HEK293 (cell line): ENCODE data around the gene FGD1.

Source experiments
- BCL11A ChIP-seq: fragments of 450-650 bp; formaldehyde crosslinking; IDR thresholded peaks from 2 replicates; pipeline ENCODE4 v1.5.1; 2016; ENCODE audit warnings: low read depth, missing biosample characterization, missing genetic modification characterization
- HIC1 ChIP-seq: fragments of 450-650 bp; formaldehyde crosslinking; IDR thresholded peaks from 2 replicates; pipeline ENCODE4 v1.5.1; 2016; ENCODE audit warnings: missing biosample characterization, missing genetic modification characterization
- IKZF3 ChIP-seq: fragments of 450-650 bp; IDR thresholded peaks from 2 replicates; pipeline ENCODE4 v1.5.0; 2018; ENCODE audit warnings: missing biosample characterization, mild to moderate bottlenecking, missing genetic modification characterization, moderate library complexity
- PRDM4 ChIP-seq: fragments of 450-650 bp; formaldehyde crosslinking; IDR thresholded peaks from 2 replicates; pipeline ENCODE4 v1.5.1; 2017; ENCODE audit warnings: missing biosample characterization, missing genetic modification characterization
- SP3 ChIP-seq: fragments of 450-650 bp; formaldehyde crosslinking; IDR thresholded peaks from 2 replicates; pipeline ENCODE4 v1.5.1; 2016; ENCODE audit warnings: missing biosample characterization, missing genetic modification characterization
- ZEB2 ChIP-seq: fragments of 450-650 bp; formaldehyde crosslinking; IDR thresholded peaks from 2 replicates; pipeline ENCODE4 v1.5.1; 2016; ENCODE audit warnings: missing biosample characterization, missing genetic modification characterization
- ZFP3 ChIP-seq: fragments of 450-650 bp; formaldehyde crosslinking; IDR thresholded peaks from 2 replicates; pipeline ENCODE4 v1.5.1; 2016; ENCODE audit warnings: low read depth, missing biosample characterization, missing genetic modification characterization
- ZNF10 ChIP-seq: fragments of 450-650 bp; formaldehyde crosslinking; IDR thresholded peaks from 2 replicates; pipeline ENCODE4 v1.5.1; 2017; ENCODE audit warnings: missing biosample characterization, missing genetic modification characterization
- ZNF132 ChIP-seq: fragments of 450-650 bp; formaldehyde crosslinking; IDR thresholded peaks from 2 replicates; pipeline ENCODE4 v1.5.1; 2017; ENCODE audit warnings: missing biosample characterization, missing genetic modification characterization, borderline replicate concordance
- ZNF221 ChIP-seq: fragments of 450-650 bp; formaldehyde crosslinking; IDR thresholded peaks from 2 replicates; pipeline ENCODE4 v1.5.1; 2017; ENCODE audit warnings: missing biosample characterization, missing genetic modification characterization, borderline replicate concordance
- ZNF24 ChIP-seq: fragments of 450-650 bp; formaldehyde crosslinking; IDR thresholded peaks from 2 replicates; pipeline ENCODE4 v1.5.1; 2016; ENCODE audit warnings: missing biosample characterization, missing genetic modification characterization
- ZNF335 ChIP-seq: fragments of 450-650 bp; formaldehyde crosslinking; conservative IDR thresholded peaks from 2 replicates; pipeline ENCODE4 v1.5.1; 2016; ENCODE audit warnings: missing biosample characterization, missing genetic modification characterization
- ZNF521 ChIP-seq: fragments of 450-650 bp; formaldehyde crosslinking; IDR thresholded peaks from 2 replicates; pipeline ENCODE4 v1.5.1; 2017; ENCODE audit warnings: missing biosample characterization, mild to moderate bottlenecking, missing genetic modification characterization
- ZNF600 ChIP-seq: fragments of 450-650 bp; formaldehyde crosslinking; IDR thresholded peaks from 2 replicates; pipeline ENCODE4 v1.5.1; 2016; ENCODE audit warnings: missing biosample characterization, missing genetic modification characterization
- ZNF624 ChIP-seq: fragments of 450-650 bp; formaldehyde crosslinking; IDR thresholded peaks from 2 replicates; pipeline ENCODE4 v1.5.1; 2017; ENCODE audit warnings: missing biosample characterization, missing genetic modification characterization
- ZNF707 ChIP-seq: fragments of 450-650 bp; formaldehyde crosslinking; IDR thresholded peaks from 2 replicates; pipeline ENCODE4 v1.5.1; 2016; ENCODE audit warnings: missing biosample characterization, missing genetic modification characterization
- ZNF776 ChIP-seq: fragments of 450-650 bp; formaldehyde crosslinking; IDR thresholded peaks from 2 replicates; pipeline ENCODE4 v1.5.0; 2017; ENCODE audit warnings: missing biosample characterization, missing genetic modification characterization, borderline replicate concordance
- ZNF843 ChIP-seq: fragments of 450-650 bp; formaldehyde crosslinking; IDR thresholded peaks from 2 replicates; pipeline ENCODE4 v1.5.1; 2016; ENCODE audit warnings: missing biosample characterization, missing genetic modification characterization
- ZSCAN18 ChIP-seq: fragments of 450-650 bp; formaldehyde crosslinking; IDR thresholded peaks from 2 replicates; pipeline ENCODE4 v1.5.1; 2016; ENCODE audit warnings: missing biosample characterization, missing genetic modification characterization
- TF ChIP-seq, protein P1 (sequence below): fragments of 450-650 bp; IDR thresholded peaks from 2 replicates; pipeline ENCODE4 v1.5.1; 2018; ENCODE audit warnings: missing biosample characterization, missing genetic modification characterization
- TF ChIP-seq, protein P2 (sequence below): fragments of 450-650 bp; IDR thresholded peaks from 2 replicates; pipeline ENCODE4 v1.5.1; 2018; ENCODE audit warnings: missing biosample characterization, mild to moderate bottlenecking, missing genetic modification characterization
- TF ChIP-seq, protein P3 (sequence below): fragments of 450-650 bp; formaldehyde crosslinking; IDR thresholded peaks from 2 replicates; pipeline ENCODE4 v1.5.1; 2016; ENCODE audit warnings: missing biosample characterization, missing genetic modification characterization
- TF ChIP-seq, protein P4 (sequence below): fragments of 450-650 bp; formaldehyde crosslinking; IDR thresholded peaks from 2 replicates; pipeline ENCODE4 v1.5.1; 2016; ENCODE audit warnings: missing biosample characterization, missing genetic modification characterization

The FGD1 gene

GRCh38 chrX:54439960-54440871 lies 55.8 kb downstream of the FGD1 start, which contains the start of gene TSR2 (continued):
- TF ChIP-seq, protein P1, sequence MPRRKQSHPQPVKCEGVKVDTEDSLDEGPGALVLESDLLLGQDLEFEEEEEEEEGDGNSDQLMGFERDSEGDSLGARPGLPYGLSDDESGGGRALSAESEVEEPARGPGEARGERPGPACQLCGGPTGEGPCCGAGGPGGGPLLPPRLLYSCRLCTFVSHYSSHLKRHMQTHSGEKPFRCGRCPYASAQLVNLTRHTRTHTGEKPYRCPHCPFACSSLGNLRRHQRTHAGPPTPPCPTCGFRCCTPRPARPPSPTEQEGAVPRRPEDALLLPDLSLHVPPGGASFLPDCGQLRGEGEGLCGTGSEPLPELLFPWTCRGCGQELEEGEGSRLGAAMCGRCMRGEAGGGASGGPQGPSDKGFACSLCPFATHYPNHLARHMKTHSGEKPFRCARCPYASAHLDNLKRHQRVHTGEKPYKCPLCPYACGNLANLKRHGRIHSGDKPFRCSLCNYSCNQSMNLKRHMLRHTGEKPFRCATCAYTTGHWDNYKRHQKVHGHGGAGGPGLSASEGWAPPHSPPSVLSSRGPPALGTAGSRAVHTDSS = no peak
- TF ChIP-seq BCL11A = no peak
- TF ChIP-seq HIC1 (tag by site-specific recombination) = no peak
- TF ChIP-seq, protein P2, sequence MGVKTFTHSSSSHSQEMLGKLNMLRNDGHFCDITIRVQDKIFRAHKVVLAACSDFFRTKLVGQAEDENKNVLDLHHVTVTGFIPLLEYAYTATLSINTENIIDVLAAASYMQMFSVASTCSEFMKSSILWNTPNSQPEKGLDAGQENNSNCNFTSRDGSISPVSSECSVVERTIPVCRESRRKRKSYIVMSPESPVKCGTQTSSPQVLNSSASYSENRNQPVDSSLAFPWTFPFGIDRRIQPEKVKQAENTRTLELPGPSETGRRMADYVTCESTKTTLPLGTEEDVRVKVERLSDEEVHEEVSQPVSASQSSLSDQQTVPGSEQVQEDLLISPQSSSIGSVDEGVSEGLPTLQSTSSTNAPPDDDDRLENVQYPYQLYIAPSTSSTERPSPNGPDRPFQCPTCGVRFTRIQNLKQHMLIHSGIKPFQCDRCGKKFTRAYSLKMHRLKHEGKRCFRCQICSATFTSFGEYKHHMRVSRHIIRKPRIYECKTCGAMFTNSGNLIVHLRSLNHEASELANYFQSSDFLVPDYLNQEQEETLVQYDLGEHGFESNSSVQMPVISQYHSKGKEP (tag by site-specific recombination) = no peak
- TF ChIP-seq SP3 (tag by site-specific recombination) = peak; percentile 43; the same call in 1 of the 2 replicates
- TF ChIP-seq ZNF600 (tag by site-specific recombination) = no peak
- no peak for TF ChIP-seq ZNF776 (tag by site-specific recombination)
- TF ChIP-seq PRDM4 (tag by site-specific recombination) = no peak
- TF ChIP-seq ZNF24 = peak; percentile 45; the same call in 1 of the 2 replicates
- TF ChIP-seq, protein P3, sequence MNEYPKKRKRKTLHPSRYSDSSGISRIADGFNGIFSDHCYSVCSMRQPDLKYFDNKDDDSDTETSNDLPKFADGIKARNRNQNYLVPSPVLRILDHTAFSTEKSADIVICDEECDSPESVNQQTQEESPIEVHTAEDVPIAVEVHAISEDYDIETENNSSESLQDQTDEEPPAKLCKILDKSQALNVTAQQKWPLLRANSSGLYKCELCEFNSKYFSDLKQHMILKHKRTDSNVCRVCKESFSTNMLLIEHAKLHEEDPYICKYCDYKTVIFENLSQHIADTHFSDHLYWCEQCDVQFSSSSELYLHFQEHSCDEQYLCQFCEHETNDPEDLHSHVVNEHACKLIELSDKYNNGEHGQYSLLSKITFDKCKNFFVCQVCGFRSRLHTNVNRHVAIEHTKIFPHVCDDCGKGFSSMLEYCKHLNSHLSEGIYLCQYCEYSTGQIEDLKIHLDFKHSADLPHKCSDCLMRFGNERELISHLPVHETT (tag by site-specific recombination) = 0 out of 2 replicates have a peak, but pooled peaks have one; percentile 16
- no peak for TF ChIP-seq ZNF221 (tag by site-specific recombination)
- TF ChIP-seq ZSCAN18 (tag by site-specific recombination) = no peak
- no peak for TF ChIP-seq ZNF707 (tag by site-specific recombination)
- TF ChIP-seq ZNF843 = no peak
- no peak for TF ChIP-seq ZNF624 (tag by site-specific recombination)
- TF ChIP-seq ZNF335 (tag by site-specific recombination) = peak; percentile 55
- no peak for TF ChIP-seq ZEB2 (tag by site-specific recombination)
- TF ChIP-seq ZNF10 (tag by site-specific recombination) = no peak
- TF ChIP-seq ZNF132 (tag by site-specific recombination) = no peak
- TF ChIP-seq ZNF521 (tag by site-specific recombination) = no peak
- no peak for TF ChIP-seq IKZF3 (tag by site-specific recombination)
- TF ChIP-seq, protein P4, sequence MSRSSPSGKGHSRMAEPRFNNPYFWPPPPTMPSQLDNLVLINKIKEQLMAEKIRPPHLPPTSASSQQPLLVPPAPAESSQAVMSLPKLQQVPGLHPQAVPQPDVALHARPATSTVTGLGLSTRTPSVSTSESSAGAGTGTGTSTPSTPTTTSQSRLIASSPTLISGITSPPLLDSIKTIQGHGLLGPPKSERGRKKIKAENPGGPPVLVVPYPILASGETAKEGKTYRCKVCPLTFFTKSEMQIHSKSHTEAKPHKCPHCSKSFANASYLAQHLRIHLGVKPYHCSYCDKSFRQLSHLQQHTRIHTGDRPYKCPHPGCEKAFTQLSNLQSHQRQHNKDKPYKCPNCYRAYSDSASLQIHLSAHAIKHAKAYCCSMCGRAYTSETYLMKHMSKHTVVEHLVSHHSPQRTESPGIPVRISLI = no peak
- TF ChIP-seq ZFP3 = no peak
